GM19395 (cell line): ENCODE measurements around the gene SFI1.

Experiments used
- ATAC-seq: cut with Tn5 transposase; IDR thresholded peaks from one replicate; pipeline ENCODE4 v1.9.1; 2021; ENCODE audit warnings: mild to moderate bottlenecking, moderate library complexity; ENCODE audit not compliant: unreplicated experiment

Gene SFI1

DNA sequence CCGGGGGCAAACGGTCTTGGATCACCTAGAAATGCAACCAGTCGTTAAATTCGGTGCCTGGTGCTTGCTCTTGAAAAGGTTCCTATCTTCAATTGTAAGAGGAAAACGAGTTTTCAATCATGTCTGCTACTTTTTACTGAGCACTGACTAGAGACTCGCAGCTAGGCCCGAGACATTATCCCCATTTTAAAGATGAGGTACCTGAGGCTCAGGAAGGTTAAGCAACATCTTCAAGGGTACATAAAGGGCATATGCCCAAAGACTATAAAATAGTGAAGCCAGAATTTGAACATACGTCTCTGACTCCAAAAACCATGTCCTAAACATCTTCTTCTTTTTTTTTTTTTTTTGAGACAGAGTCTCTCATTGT is 166.3 kb downstream of the SFI1 start:
- no peak for ATAC-seq
